GM12865 (cell line): Measurements from ENCODE around the gene HNF4A.

Experiments
- DNase-seq: peaks from one replicate; pipeline ENCODE4 v3.0.0; 2010; ENCODE audit warnings: low read depth
- H3K4me3 ChIP-seq: 2 replicates; pipeline ENCODE4 v1.5.1; 2011; ENCODE audit warnings: mild to moderate bottlenecking, low read depth, low read length, control low read depth
- CTCF ChIP-seq: IDR thresholded peaks from 2 replicates; pipeline ENCODE4 v1.5.1; 2011; ENCODE audit warnings: low read length, control low read depth, low read depth, inconsistent platforms; ENCODE audit not compliant: insufficient read depth; ENCODE audit errors: missing control alignments

Gene HNF4A

GRCh38 chr20:44392088-44392775 is 36.7 kb downstream of the HNF4A start:
- no peak overlapping the region for H3K4me3 ChIP-seq
- no peak for TF ChIP-seq CTCF
- DNase-seq, result no peak

GRCh38 chr20:44392776-44393607 is 37.5 kb downstream of the HNF4A start:
- TF ChIP-seq CTCF, result no peak
- DNase-seq, result no peak
- no peak overlapping the region for H3K4me3 ChIP-seq

GRCh38 chr20:44393608-44394451 is 38.3 kb downstream of the HNF4A start:
- no peak for TF ChIP-seq CTCF
- H3K4me3 ChIP-seq, result no peak overlapping the region
- DNase-seq, result no peak

GRCh38 chr20:44394452-44394701 is 38.9 kb downstream of the HNF4A start:
- no peak for DNase-seq

GRCh38 chr20:44394702-44395460 is 39.4 kb downstream of the HNF4A start:
- no peak for DNase-seq
- no peak overlapping the region for H3K4me3 ChIP-seq
- TF ChIP-seq CTCF, result no peak

More at GRCh38 chr20:44394452-44394701, 38.9 kb downstream of the HNF4A start:
- no peak overlapping the region for H3K4me3 ChIP-seq
- no peak for TF ChIP-seq CTCF

- TF ChIP-seq CTCF, result no peak
- no peak for DNase-seq
- H3K4me3 ChIP-seq, result no peak overlapping the region
Observed at GRCh38 chr20:44395461-44396340, 40.2 kb downstream of the HNF4A start.
